ENCODE measurements around the gene ADAMTSL1. TPM values are rescaled to one million over a fixed set of nuclear protein-coding genes. Genes with fewer than 3 reads are reported as not detected.

Gene ADAMTSL1
- total and polyA plus RNA-seq, 2 experiments from 2014 or later, result 2.3 to 5.0 TPM

DNA sequence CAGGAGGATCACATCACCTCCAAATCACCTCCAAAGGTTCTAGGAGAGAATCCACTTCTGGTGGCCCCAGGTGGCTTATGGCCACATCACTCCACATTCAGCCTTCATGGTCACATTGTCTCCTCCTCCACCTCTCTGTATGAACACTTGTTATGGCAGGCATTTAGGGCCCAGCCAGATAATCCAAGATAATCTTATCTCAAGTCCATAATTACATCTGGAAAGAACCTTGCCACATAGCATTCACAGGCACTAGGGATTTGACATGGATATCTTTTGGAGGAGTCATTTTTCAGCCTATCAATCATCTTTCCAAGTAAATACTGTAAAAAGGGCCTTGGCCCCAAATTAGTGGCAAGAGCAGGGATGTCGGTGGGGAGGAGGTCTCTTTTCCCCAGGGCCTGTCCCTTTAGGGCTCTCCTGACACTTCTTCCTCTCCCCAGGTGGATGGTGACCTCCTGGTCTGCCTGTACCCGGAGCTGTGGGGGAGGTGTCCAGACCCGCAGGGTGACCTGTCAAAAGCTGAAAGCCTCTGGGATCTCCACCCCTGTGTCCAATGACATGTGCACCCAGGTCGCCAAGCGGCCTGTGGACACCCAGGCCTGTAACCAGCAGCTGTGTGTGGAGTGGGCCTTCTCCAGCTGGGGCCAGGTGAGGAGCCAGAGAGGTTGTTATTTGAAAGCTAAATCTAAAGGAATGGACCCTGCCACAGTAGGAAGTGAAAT is 418.2 kb downstream of the ADAMTSL1 start:
- no peaks in the 10 kb centered on the region for H3K27me3 Mint-ChIP-seq (ENCODE audit: insufficient read depth, low read depth, poor library complexity)

More for the DNA sequence above, 418.2 kb downstream of the ADAMTSL1 start:
- Mint-ChIP-seq H3K4me1 (peaks cover 21% of the 10 kb centered on the region), H3K27ac (no peak overlapping the region), H3K4me3 (no peak overlapping the region), H3K36me3 (ENCODE audit: low read depth) (no peaks in the 10 kb centered on the region), H3K9me3 (no peaks in the 10 kb centered on the region; the same call in 2 of the 3 replicates)
- H3K27me3 ChIP-seq (ENCODE audit: insufficient read depth), result no peaks in the 10 kb centered on the region
- no peaks in the 10 kb centered on the region for H3K79me2 ChIP-seq (replicated peaks; ENCODE audit: insufficient read depth)
- H3K4me1 ChIP-seq (ENCODE audit: insufficient read depth), result peaks cover 5% of the 10 kb centered on the region; the same call in 1 of the 2 replicates
- H4K20me1 ChIP-seq (replicated peaks; ENCODE audit: insufficient read depth), result no peaks in the 10 kb centered on the region
- H3K36me3 ChIP-seq (ENCODE audit: insufficient read depth), result no peaks in the 10 kb centered on the region
- H3F3A ChIP-seq (replicated peaks; ENCODE audit: low read depth), result no peaks in the 10 kb centered on the region
- ATAC-seq (no peak), DNase-seq (ENCODE audit: low spot score) (no peak)
- no peak overlapping the region for H3K4me3 ChIP-seq
- H2AFZ ChIP-seq, result no peak overlapping the region
- TF ChIP-seq EZH2 (IDR thresholded peaks at IDR 0.05; ENCODE audit: low read depth, unreplicated experiment) (no peak), EZH2phosphoT487 (IDR thresholded peaks at IDR 0.05; ENCODE audit: unreplicated experiment) (no peak), STAT1 (IDR thresholded peaks at IDR 0.05; ENCODE audit: unreplicated experiment) (no peak), CREB1 (CRISPR knock-in tag; IDR thresholded peaks at IDR 0.05; ENCODE audit: low read depth) (no peak), ZNF331 (CRISPR knock-in tag; IDR thresholded peaks at IDR 0.05; ENCODE audit: low read depth) (no peak), ZNF114 (CRISPR knock-in tag; IDR thresholded peaks at IDR 0.05) (no peak), POLR2AphosphoS5 (IDR thresholded peaks at IDR 0.05; ENCODE audit: low read depth) (no peak), JUNB (IDR thresholded peaks at IDR 0.05; ENCODE audit: unreplicated experiment) (no peak), NANOG (IDR thresholded peaks at IDR 0.05; ENCODE audit: borderline replicate concordance) (no peak)
- TF ChIP-seq, protein P1, sequence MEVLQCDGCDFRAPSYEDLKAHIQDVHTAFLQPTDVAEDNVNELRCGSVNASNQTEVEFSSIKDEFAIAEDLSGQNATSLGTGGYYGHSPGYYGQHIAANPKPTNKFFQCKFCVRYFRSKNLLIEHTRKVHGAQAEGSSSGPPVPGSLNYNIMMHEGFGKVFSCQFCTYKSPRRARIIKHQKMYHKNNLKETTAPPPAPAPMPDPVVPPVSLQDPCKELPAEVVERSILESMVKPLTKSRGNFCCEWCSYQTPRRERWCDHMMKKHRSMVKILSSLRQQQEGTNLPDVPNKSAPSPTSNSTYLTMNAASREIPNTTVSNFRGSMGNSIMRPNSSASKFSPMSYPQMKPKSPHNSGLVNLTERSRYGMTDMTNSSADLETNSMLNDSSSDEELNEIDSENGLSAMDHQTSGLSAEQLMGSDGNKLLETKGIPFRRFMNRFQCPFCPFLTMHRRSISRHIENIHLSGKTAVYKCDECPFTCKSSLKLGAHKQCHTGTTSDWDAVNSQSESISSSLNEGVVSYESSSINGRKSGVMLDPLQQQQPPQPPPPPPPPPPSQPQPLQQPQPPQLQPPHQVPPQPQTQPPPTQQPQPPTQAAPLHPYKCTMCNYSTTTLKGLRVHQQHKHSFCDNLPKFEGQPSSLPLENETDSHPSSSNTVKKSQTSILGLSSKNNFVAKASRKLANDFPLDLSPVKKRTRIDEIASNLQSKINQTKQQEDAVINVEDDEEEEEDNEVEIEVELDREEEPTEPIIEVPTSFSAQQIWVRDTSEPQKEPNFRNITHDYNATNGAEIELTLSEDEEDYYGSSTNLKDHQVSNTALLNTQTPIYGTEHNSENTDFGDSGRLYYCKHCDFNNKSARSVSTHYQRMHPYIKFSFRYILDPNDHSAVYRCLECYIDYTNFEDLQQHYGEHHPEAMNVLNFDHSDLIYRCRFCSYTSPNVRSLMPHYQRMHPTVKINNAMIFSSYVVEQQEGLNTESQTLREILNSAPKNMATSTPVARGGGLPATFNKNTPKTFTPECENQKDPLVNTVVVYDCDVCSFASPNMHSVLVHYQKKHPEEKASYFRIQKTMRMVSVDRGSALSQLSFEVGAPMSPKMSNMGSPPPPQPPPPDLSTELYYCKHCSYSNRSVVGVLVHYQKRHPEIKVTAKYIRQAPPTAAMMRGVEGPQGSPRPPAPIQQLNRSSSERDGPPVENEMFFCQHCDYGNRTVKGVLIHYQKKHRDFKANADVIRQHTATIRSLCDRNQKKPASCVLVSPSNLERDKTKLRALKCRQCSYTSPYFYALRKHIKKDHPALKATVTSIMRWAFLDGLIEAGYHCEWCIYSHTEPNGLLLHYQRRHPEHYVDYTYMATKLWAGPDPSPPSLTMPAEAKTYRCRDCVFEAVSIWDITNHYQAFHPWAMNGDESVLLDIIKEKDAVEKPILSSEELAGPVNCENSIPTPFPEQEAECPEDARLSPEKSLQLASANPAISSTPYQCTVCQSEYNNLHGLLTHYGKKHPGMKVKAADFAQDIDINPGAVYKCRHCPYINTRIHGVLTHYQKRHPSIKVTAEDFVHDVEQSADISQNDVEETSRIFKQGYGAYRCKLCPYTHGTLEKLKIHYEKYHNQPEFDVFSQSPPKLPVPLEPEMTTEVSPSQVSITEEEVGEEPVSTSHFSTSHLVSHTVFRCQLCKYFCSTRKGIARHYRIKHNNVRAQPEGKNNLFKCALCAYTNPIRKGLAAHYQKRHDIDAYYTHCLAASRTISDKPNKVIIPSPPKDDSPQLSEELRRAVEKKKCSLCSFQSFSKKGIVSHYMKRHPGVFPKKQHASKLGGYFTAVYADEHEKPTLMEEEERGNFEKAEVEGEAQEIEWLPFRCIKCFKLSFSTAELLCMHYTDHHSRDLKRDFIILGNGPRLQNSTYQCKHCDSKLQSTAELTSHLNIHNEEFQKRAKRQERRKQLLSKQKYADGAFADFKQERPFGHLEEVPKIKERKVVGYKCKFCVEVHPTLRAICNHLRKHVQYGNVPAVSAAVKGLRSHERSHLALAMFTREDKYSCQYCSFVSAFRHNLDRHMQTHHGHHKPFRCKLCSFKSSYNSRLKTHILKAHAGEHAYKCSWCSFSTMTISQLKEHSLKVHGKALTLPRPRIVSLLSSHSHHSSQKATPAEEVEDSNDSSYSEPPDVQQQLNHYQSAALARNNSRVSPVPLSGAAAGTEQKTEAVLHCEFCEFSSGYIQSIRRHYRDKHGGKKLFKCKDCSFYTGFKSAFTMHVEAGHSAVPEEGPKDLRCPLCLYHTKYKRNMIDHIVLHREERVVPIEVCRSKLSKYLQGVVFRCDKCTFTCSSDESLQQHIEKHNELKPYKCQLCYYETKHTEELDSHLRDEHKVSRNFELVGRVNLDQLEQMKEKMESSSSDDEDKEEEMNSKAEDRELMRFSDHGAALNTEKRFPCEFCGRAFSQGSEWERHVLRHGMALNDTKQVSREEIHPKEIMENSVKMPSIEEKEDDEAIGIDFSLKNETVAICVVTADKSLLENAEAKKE (CRISPR knock-in tag; IDR thresholded peaks at IDR 0.05), result no peak
- TF ChIP-seq, protein P2, sequence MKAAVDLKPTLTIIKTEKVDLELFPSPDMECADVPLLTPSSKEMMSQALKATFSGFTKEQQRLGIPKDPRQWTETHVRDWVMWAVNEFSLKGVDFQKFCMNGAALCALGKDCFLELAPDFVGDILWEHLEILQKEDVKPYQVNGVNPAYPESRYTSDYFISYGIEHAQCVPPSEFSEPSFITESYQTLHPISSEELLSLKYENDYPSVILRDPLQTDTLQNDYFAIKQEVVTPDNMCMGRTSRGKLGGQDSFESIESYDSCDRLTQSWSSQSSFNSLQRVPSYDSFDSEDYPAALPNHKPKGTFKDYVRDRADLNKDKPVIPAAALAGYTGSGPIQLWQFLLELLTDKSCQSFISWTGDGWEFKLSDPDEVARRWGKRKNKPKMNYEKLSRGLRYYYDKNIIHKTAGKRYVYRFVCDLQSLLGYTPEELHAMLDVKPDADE (IDR thresholded peaks at IDR 0.05), result no peak
- TF ChIP-seq, protein P3, sequence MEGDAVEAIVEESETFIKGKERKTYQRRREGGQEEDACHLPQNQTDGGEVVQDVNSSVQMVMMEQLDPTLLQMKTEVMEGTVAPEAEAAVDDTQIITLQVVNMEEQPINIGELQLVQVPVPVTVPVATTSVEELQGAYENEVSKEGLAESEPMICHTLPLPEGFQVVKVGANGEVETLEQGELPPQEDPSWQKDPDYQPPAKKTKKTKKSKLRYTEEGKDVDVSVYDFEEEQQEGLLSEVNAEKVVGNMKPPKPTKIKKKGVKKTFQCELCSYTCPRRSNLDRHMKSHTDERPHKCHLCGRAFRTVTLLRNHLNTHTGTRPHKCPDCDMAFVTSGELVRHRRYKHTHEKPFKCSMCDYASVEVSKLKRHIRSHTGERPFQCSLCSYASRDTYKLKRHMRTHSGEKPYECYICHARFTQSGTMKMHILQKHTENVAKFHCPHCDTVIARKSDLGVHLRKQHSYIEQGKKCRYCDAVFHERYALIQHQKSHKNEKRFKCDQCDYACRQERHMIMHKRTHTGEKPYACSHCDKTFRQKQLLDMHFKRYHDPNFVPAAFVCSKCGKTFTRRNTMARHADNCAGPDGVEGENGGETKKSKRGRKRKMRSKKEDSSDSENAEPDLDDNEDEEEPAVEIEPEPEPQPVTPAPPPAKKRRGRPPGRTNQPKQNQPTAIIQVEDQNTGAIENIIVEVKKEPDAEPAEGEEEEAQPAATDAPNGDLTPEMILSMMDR (conservative IDR thresholded peaks at IDR 0.05; ENCODE audit: low read depth in 2 of 2), result no peak
- TF ChIP-seq, protein P4, sequence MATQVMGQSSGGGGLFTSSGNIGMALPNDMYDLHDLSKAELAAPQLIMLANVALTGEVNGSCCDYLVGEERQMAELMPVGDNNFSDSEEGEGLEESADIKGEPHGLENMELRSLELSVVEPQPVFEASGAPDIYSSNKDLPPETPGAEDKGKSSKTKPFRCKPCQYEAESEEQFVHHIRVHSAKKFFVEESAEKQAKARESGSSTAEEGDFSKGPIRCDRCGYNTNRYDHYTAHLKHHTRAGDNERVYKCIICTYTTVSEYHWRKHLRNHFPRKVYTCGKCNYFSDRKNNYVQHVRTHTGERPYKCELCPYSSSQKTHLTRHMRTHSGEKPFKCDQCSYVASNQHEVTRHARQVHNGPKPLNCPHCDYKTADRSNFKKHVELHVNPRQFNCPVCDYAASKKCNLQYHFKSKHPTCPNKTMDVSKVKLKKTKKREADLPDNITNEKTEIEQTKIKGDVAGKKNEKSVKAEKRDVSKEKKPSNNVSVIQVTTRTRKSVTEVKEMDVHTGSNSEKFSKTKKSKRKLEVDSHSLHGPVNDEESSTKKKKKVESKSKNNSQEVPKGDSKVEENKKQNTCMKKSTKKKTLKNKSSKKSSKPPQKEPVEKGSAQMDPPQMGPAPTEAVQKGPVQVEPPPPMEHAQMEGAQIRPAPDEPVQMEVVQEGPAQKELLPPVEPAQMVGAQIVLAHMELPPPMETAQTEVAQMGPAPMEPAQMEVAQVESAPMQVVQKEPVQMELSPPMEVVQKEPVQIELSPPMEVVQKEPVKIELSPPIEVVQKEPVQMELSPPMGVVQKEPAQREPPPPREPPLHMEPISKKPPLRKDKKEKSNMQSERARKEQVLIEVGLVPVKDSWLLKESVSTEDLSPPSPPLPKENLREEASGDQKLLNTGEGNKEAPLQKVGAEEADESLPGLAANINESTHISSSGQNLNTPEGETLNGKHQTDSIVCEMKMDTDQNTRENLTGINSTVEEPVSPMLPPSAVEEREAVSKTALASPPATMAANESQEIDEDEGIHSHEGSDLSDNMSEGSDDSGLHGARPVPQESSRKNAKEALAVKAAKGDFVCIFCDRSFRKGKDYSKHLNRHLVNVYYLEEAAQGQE (IDR thresholded peaks at IDR 0.05; ENCODE audit: unreplicated experiment), result no peak
- H3K4me2 ChIP-seq, result no peak overlapping the region
- peaks cover 6% of the 10 kb centered on the region for H3K9me2 ChIP-seq (ENCODE audit: insufficient read depth)
- H3K27ac ChIP-seq (ENCODE audit: low read depth), result no peak overlapping the region
